HG03175 (cell line): ENCODE results near the gene UNK.
"Not testable (repeated sequence)": the region's sequence is repeated elsewhere in the genome, so short reads cannot be mapped to it uniquely, and the experiment has no call there.

Source experiments
- ATAC-seq: cut with Tn5 transposase; IDR thresholded peaks from one replicate; pipeline ENCODE4 v1.9.1; 2021; ENCODE audit warnings: mild to moderate bottlenecking, moderate library complexity; ENCODE audit not compliant: unreplicated experiment

UNK gene

GRCh38 chr17:75870228-75870627 is 85.6 kb downstream of the UNK start:
- not testable (repeated sequence) for ATAC-seq

- no peak for ATAC-seq
Observed at GRCh38 chr17:75872434-75873351, 88.1 kb downstream of the UNK start.

- no peak for ATAC-seq
Observed at GRCh38 chr17:75873587-75874322, 89.1 kb downstream of the UNK start.

- no peak for ATAC-seq
Observed at GRCh38 chr17:75874323-75875181, 89.9 kb downstream of the UNK start.
